GM12878 (cell line): ENCODE results near the gene RSPH9. TPM values are rescaled to one million over a fixed set of nuclear protein-coding genes. Genes with fewer than 3 reads are reported as not detected.

Experiments used
- ATAC-seq: fragments of 200-7000 bp; cut with Tn5 transposase; 3 replicates; pipeline ENCODE4 v1.9.1; 2020; ENCODE audit warnings: mild to moderate bottlenecking, moderate library complexity
- BruUV-seq: library from RNA; stranded (reverse); fragments of 400-500 nt; replicated peaks from 2 replicates; lab custom pipeline; 2021; lab: Mats Ljungman, UMichigan
- CTCF ChIA-PET: fragments of 300-600 bp; sonication (Branson Sonifier 250); formaldehyde crosslinking; extraction: SDS; loops from one replicate; lab custom pipeline; 2021; ENCODE audit warnings: inconsistent platforms; lab: Yijun Ruan, JAX
- POLR2A ChIA-PET: fragments of 350-600 bp; formaldehyde crosslinking; extraction: SDS; loops from one replicate; lab custom pipeline; 2021; ENCODE audit warnings: inconsistent platforms; lab: Charles Lee
- RAD21 ChIA-PET: fragments of 300-600 bp; sonication (Branson Sonifier 250); formaldehyde crosslinking; loops from one replicate; lab custom pipeline; 2023; ENCODE audit warnings: antibody characterized with exemption; ENCODE audit not compliant: unreplicated experiment; lab: Charles Lee
- SMC1A ChIA-PET: fragments of 300-600 bp; sonication (Branson Sonifier 250); formaldehyde crosslinking; loops from one replicate; lab custom pipeline; 2023; ENCODE audit not compliant: unreplicated experiment, uncharacterized antibody; lab: Charles Lee
- DNase-seq: peaks from one replicate; pipeline ENCODE4 v3.0.0-alpha.2; 2011; ENCODE audit warnings: low read depth, low spot score
- FAIRE-seq: peaks from 3 replicates; lab custom pipeline; 2011; peaks lifted over from hg19 to GRCh38; lab: Jason Lieb, UNC
- H2AFZ ChIP-seq: 2 replicates; pipeline ENCODE4 v1.6.0; 2011; ENCODE audit warnings: low read depth, low read length, control low read depth; ENCODE audit not compliant: control insufficient read depth
- H3K27ac ChIP-seq: 2 replicates; pipeline ENCODE4 v1.5.1; 2011; ENCODE audit warnings: control low read depth; ENCODE audit not compliant: control insufficient read depth, insufficient read depth
- H3K27me3 ChIP-seq, 2 experiments: replicated peaks in 1 of 2; 2 replicates each; pipeline versions ENCODE4 v1.6.0 to v1.6.1; 2011; ENCODE audit warnings: low read length in 1 of 2; ENCODE audit not compliant: control insufficient read depth in 2 of 2, insufficient read depth in 2 of 2
- H3K36me3 ChIP-seq, 2 experiments: 2 replicates each; pipeline ENCODE4 v1.5.1; 2011; ENCODE audit warnings: low read length in 1 of 2; ENCODE audit not compliant: control insufficient read depth in 2 of 2, insufficient read depth in 2 of 2
- H3K4me1 ChIP-seq: 2 replicates; pipeline ENCODE4 v1.6.1; 2011; ENCODE audit warnings: mild to moderate bottlenecking, low read length, moderate library complexity, mixed read lengths; ENCODE audit not compliant: control insufficient read depth, insufficient read depth
- H3K4me2 ChIP-seq: 2 replicates; pipeline ENCODE4 v1.6.0; 2011; ENCODE audit warnings: control low read depth; ENCODE audit not compliant: control insufficient read depth, insufficient read depth
- H3K4me3 ChIP-seq: fragments of 200-600 bp; sonication (generic); 2 replicates; pipeline ENCODE4 v1.5.1; 2016
- H3K79me2 ChIP-seq: 2 replicates; pipeline ENCODE4 v1.6.0; 2011; ENCODE audit warnings: low read length; ENCODE audit not compliant: control insufficient read depth, insufficient read depth
- H3K9ac ChIP-seq: 2 replicates; pipeline ENCODE4 v1.8.0; 2011; ENCODE audit warnings: low read length, control low read depth, mixed read lengths; ENCODE audit not compliant: control insufficient read depth, insufficient read depth
- H3K9me3 ChIP-seq: replicated peaks from 3 replicates; pipeline ENCODE4 v1.5.1; 2011; ENCODE audit warnings: mild to moderate bottlenecking, low read length; ENCODE audit not compliant: control insufficient read depth, insufficient read depth
- H4K20me1 ChIP-seq: 2 replicates; pipeline ENCODE4 v1.6.0; 2011; ENCODE audit not compliant: control insufficient read depth, insufficient read depth
- CREB1 ChIP-seq: IDR thresholded peaks from 2 replicates; pipeline ENCODE4 v1.6.1; 2012; ENCODE audit warnings: low read depth, mild to moderate bottlenecking, inconsistent platforms
- GABPA ChIP-seq: IDR thresholded peaks from 2 replicates; pipeline ENCODE4 v1.6.1; 2014; ENCODE audit warnings: antibody characterized with exemption, low read depth, mild to moderate bottlenecking, inconsistent platforms
- IKZF2 ChIP-seq, 2 experiments: fragments of 450-650 bp; IDR thresholded peaks; 2 replicates each; pipeline ENCODE4 v1.6.1; 2017; ENCODE audit warnings: mild to moderate bottlenecking in 2 of 2, moderate library complexity in 2 of 2
- MTA2 ChIP-seq: fragments of 450-650 bp; IDR thresholded peaks from 2 replicates; pipeline ENCODE4 v1.6.1; 2016; ENCODE audit warnings: low read depth, mild to moderate bottlenecking, moderate library complexity
- MXI1 ChIP-seq: fragments of 150-350 bp; IDR thresholded peaks from 2 replicates; pipeline ENCODE4 v1.6.1; 2011; ENCODE audit warnings: low read depth, mild to moderate bottlenecking, inconsistent platforms, low read length, improper control_type of control experiment
- MYC ChIP-seq: IDR thresholded peaks from 2 replicates; pipeline ENCODE4 v1.6.1; 2011; ENCODE audit warnings: mild to moderate bottlenecking, low read length, moderate library complexity, inconsistent platforms; ENCODE audit not compliant: insufficient read depth, insufficient replicate concordance, insufficient read length, severe bottlenecking
- NFYA ChIP-seq: IDR thresholded peaks from 2 replicates; pipeline ENCODE4 v1.6.1; 2011; ENCODE audit warnings: low read depth, mild to moderate bottlenecking, low read length, improper control_type of control experiment, borderline replicate concordance
- PAX5 ChIP-seq: IDR thresholded peaks from 2 replicates; pipeline ENCODE4 v1.6.1; 2011; ENCODE audit warnings: low read depth, low read length, borderline replicate concordance
- POLR2AphosphoS2 ChIP-seq: IDR thresholded peaks from 2 replicates; pipeline ENCODE4 v1.6.1; 2011; ENCODE audit warnings: low read depth, mild to moderate bottlenecking, low read length, improper control_type of control experiment, moderate library complexity
- POU2F2 ChIP-seq: IDR thresholded peaks from 3 replicates; pipeline ENCODE4 v1.6.1; 2011; ENCODE audit warnings: low read depth, mild to moderate bottlenecking, low read length, borderline replicate concordance
- RB1 ChIP-seq: fragments of 450-650 bp; formaldehyde crosslinking; IDR thresholded peaks from 2 replicates; pipeline ENCODE4 v1.6.1; 2017; ENCODE audit warnings: mild to moderate bottlenecking, borderline replicate concordance
- RUNX3 ChIP-seq: IDR thresholded peaks from 2 replicates; pipeline ENCODE4 v1.6.1; 2012; ENCODE audit warnings: low read length, inconsistent platforms
- SMARCA5 ChIP-seq: fragments of 450-650 bp; IDR thresholded peaks from 2 replicates; pipeline ENCODE4 v1.6.1; 2017; ENCODE audit warnings: mild to moderate bottlenecking
- SPI1 ChIP-seq: IDR thresholded peaks from 2 replicates; pipeline ENCODE4 v1.6.1; 2011; ENCODE audit warnings: low read depth, mild to moderate bottlenecking, low read length, moderate library complexity, borderline replicate concordance; ENCODE audit not compliant: insufficient read depth
- SRF ChIP-seq, 2 experiments: IDR thresholded peaks; 2 replicates each; pipeline ENCODE4 v1.6.1; 2011; ENCODE audit warnings: low read depth in 2 of 2, low read length in 2 of 2, mild to moderate bottlenecking in 1 of 2, moderate library complexity in 1 of 2
- WRNIP1 ChIP-seq: IDR thresholded peaks from 2 replicates; pipeline ENCODE4 v1.6.1; 2011; ENCODE audit warnings: low read depth, low read length, improper control_type of control experiment, borderline replicate concordance
- ZNF217 ChIP-seq: fragments of 450-650 bp; IDR thresholded peaks from 2 replicates; pipeline ENCODE4 v1.6.1; 2017; ENCODE audit warnings: antibody characterized with exemption, mild to moderate bottlenecking
- ZNF622 ChIP-seq: fragments of 450-650 bp; IDR thresholded peaks from 2 replicates; pipeline ENCODE4 v1.6.1; 2017; ENCODE audit warnings: mild to moderate bottlenecking, inconsistent platforms
- WGBS: methylation state at CpG from one replicate; pipeline ENCODE4 v1.1.6; 2016; ENCODE audit warnings: low lambda C conversion rate; ENCODE audit not compliant: insufficient replicate concordance, insufficient coverage; ENCODE audit errors: missing lambda C conversion rate; 5-methylcytosine and 5-hydroxymethylcytosine counted together
- in situ Hi-C: fragments of 300-500 bp; cut with MboI; formaldehyde crosslinking; loops from 9 replicates; pipeline ENCODE4 v1.14.3; 2018; ENCODE audit warnings: mixed read lengths
- intact Hi-C: fragments of 100-400 bp; cut with micrococcal nuclease; formaldehyde crosslinking; loops from one replicate; pipeline ENCODE4 v1.14.2; 2022; ENCODE audit not compliant: unreplicated experiment
- polyA plus RNA-seq, 11 experiments: library from polyadenylated mRNA; depleted of rRNA in 4 of 11; unstranded in 6 of 11; stranded (reverse) in 5 of 11; fragments of >200 nt; fragmentation: Nextera tagmentation in 4 of 11; fragmentation: Illumina TruSeq in 1 of 11; extraction: Ambion mirVana in 4 of 11; extraction: Trizol in 1 of 11; gene quantifications; 1 replicate in 1 of 11; 2 replicates in 10 of 11; pipeline versions ENCODE4 v1.2.1 to v1.2.3, GENCODE V29; 2011 to 2016; ENCODE audit warnings: inconsistent platforms in 2 of 11, missing spikeins in 2 of 11, low read depth in 1 of 11
- total RNA-seq, 4 experiments: library from RNA; depleted of rRNA in 3 of 4; stranded (reverse); fragments of >200 nt in 3 of 4; fragmentation: Illumina TruSeq in 1 of 4; extraction: Trizol in 1 of 4; gene quantifications; 2 replicates each; pipeline versions ENCODE4 v1.2.1 to v1.2.3, GENCODE V29; 2013 to 2021
- TF ChIP-seq, protein P1 (sequence below): fragments of 450-650 bp; IDR thresholded peaks from 2 replicates; pipeline ENCODE4 v1.6.1; 2017; ENCODE audit warnings: mild to moderate bottlenecking
- TF ChIP-seq, protein P2 (sequence below): IDR thresholded peaks from 2 replicates; pipeline ENCODE4 v1.6.1; 2012; ENCODE audit warnings: low read length, inconsistent platforms

Gene RSPH9
- total and polyA plus RNA-seq, 10 of the 15 experiments (the other 5 are each of a cell fraction or from before 2014, with no cell fraction given) = 0.26 to 0.63 (median 0.36) TPM; not detected in 6

DNA sequence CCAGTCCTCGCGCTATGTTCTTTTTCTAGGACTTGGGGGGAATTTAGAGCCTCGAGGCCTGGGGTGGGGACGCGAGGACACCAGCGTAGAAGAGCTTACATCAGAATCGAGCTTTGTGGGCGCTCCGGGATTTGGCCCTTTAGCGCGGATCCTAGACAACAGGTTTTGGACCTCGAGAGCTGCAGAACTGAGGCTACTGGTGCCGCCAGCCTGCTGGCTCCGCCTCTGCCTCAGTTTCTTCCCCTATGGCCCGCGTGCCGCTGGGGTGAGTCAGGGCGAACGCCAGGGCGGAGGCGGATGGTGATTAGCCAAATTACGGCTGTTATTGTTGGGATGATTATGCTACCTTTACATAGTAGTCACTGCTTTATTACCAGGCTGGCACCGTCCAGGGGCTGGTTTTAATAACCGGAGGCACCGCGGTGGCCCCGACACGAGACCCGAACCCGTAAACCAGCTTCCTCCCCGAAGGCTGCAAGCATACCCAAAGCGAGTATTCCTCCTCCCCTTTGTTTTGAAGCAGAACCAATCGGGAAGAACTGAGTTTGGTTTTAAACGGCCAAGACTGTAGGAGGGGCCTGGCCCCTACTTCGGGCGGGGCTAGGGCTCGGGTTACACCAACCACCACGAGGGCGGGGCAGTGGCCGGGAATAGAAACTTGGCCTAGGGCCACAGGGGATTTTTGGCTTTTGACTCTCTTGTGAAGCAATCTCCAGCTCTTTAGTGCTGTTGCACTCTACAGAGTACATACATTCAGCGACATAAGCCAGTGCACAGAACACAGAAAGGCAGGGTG, 15.1 kb upstream of the RSPH9 start:
- H3K9ac ChIP-seq = peak overlapping the region; percentile 97
- FAIRE-seq = peak; percentile 100
- H3K4me1 ChIP-seq = peaks cover 20% of the 10 kb centered on the region
- DNase-seq = peak; percentile 96
- peak; percentile 86 for ATAC-seq
- SMC1A ChIA-PET = interaction anchor here (0.5 to 2.1 kb wide), 14 partner anchors 11 to 1434 kb away, joined by 3 to 7 read pairs (median 3); partner anchors contain the start of genes PPP2R5D and RSPH9
- RAD21 ChIA-PET = interaction anchor here (0.7 to 1.9 kb wide), 14 partner anchors 9 to 444 kb away, joined by 3 to 9 read pairs (median 4); partner anchors contain the start of genes MRPS18A, POLH, VEGFA and XPO5
- H3K27me3 ChIP-seq = no peaks in the 10 kb centered on the region
- H4K20me1 ChIP-seq = no peaks in the 10 kb centered on the region
- H3K36me3 ChIP-seq = peaks cover 3 to 15% of the 10 kb centered on the region in 2 experiments
- TSS peak; percentile 83 for BruUV-seq
- peaks cover 22% of the 10 kb centered on the region for H3K79me2 ChIP-seq
- CTCF ChIA-PET = interaction anchor here (0.7 to 2.3 kb wide), 12 partner anchors 10 to 638 kb away, joined by 3 to 16 read pairs (median 6); partner anchors contain the start of genes POLR1C, RSPH9 and YIPF3
- intact Hi-C loops (no loop called here), in situ Hi-C loops (no loop called here)
- peak overlapping the region; percentile 92 for H2AFZ ChIP-seq
- H3K27ac ChIP-seq = peak overlapping the region; percentile 99
- H3K9me3 ChIP-seq = no peaks in the 10 kb centered on the region
- peak overlapping the region; percentile 80 for H3K4me3 ChIP-seq
- H3K4me2 ChIP-seq = peak overlapping the region; percentile 99
- WGBS = 1% methylated on average over 41 of the region's 41 CpGs
- POLR2A ChIA-PET = interaction anchor here (0.6 to 2.9 kb wide), 25 partner anchors 9 to 590 kb away, joined by 3 to 16 read pairs (median 4); partner anchors contain the start of genes DNPH1, KLC4, MRPL2 and MRPS18A
- no peak for TF ChIP-seq GABPA
- TF ChIP-seq RB1 = peak; percentile 55; the same call in 1 of the 2 replicates
- TF ChIP-seq POU2F2 = peak; percentile 75; the same call in 2 of the 3 replicates
- no peak for TF ChIP-seq SRF (IDR thresholded peaks at IDR 0.05; ENCODE audit: low read depth in 2 of 2, low read length in 2 of 2)
- TF ChIP-seq WRNIP1 = no peak; the same call in 1 of the 2 replicates
- TF ChIP-seq RUNX3 = peak; percentile 60
- TF ChIP-seq, protein P1, sequence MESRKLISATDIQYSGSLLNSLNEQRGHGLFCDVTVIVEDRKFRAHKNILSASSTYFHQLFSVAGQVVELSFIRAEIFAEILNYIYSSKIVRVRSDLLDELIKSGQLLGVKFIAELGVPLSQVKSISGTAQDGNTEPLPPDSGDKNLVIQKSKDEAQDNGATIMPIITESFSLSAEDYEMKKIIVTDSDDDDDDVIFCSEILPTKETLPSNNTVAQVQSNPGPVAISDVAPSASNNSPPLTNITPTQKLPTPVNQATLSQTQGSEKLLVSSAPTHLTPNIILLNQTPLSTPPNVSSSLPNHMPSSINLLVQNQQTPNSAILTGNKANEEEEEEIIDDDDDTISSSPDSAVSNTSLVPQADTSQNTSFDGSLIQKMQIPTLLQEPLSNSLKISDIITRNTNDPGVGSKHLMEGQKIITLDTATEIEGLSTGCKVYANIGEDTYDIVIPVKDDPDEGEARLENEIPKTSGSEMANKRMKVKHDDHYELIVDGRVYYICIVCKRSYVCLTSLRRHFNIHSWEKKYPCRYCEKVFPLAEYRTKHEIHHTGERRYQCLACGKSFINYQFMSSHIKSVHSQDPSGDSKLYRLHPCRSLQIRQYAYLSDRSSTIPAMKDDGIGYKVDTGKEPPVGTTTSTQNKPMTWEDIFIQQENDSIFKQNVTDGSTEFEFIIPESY = no peak
- peak; percentile 28; the same call in 1 of the 2 replicates for TF ChIP-seq POLR2AphosphoS2
- TF ChIP-seq MXI1 = peak; percentile 76
- peak in 1 of 2 experiments; percentile 56; a peak in 2 of 4 replicates for TF ChIP-seq IKZF2 (IDR thresholded peaks at IDR 0.05)
- TF ChIP-seq NFYA = no peak
- TF ChIP-seq MTA2 = no peak
- TF ChIP-seq SPI1 = peak; percentile 12; the same call in 1 of the 2 replicates
- 0 out of 2 replicates have a peak, but pooled peaks have one; percentile 13 for TF ChIP-seq PAX5
- TF ChIP-seq MYC = peak; percentile 57
- no peak for TF ChIP-seq ZNF622
- peak; percentile 72; the same call in 1 of the 2 replicates for TF ChIP-seq ZNF217
- peak; percentile 82 for TF ChIP-seq SMARCA5
- TF ChIP-seq, protein P2, sequence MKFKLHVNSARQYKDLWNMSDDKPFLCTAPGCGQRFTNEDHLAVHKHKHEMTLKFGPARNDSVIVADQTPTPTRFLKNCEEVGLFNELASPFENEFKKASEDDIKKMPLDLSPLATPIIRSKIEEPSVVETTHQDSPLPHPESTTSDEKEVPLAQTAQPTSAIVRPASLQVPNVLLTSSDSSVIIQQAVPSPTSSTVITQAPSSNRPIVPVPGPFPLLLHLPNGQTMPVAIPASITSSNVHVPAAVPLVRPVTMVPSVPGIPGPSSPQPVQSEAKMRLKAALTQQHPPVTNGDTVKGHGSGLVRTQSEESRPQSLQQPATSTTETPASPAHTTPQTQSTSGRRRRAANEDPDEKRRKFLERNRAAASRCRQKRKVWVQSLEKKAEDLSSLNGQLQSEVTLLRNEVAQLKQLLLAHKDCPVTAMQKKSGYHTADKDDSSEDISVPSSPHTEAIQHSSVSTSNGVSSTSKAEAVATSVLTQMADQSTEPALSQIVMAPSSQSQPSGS = no peak
- peak; percentile 57; the same call in 1 of the 2 replicates for TF ChIP-seq CREB1
